ENCODE measurements around the gene PSRC1. TPM values are rescaled to one million over a fixed set of nuclear protein-coding genes. Genes with fewer than 3 reads are reported as not detected.

PSRC1 gene
- total RNA-seq, 4 donors from 2014 or later, result 1.9 to 18.0 (median 4.4) TPM

- no peak overlapping the region for H3K27ac ChIP-seq
- WGBS, 2 donors (ENCODE audit: low coverage in 1 of 2), result 81 to 92% methylated on average over 2 to 5 of the region's 5 CpGs
- intact Hi-C loops (cut with DNase I; ENCODE audit: low total_unique reads), result no loop called here
These were observed 27.3 kb downstream of the PSRC1 start for GRCh38 chr1:109255678-109256077.

GRCh38 chr1:109255097-109255651, 27.8 kb downstream of the PSRC1 start:
- DNase-seq, result no peak
- TF ChIP-seq CTCF (IDR thresholded peaks at IDR 0.05) (no peak), POLR2A (IDR thresholded peaks at IDR 0.05) (no peak), POLR2AphosphoS5 (IDR thresholded peaks at IDR 0.05) (no peak), EP300 (IDR thresholded peaks at IDR 0.05; ENCODE audit: low read depth) (no peak)
- peaks cover 12 to 24% (median 17%) of the 10 kb centered on the region in 4 donors for H3K4me1 ChIP-seq
- no peak overlapping the region for H3K4me3 ChIP-seq
- H3K27ac ChIP-seq, result peak overlapping the region in 2 of 4 donors; percentile 63 to 83
- intact Hi-C loops (cut with DNase I; ENCODE audit: low total_unique reads) (no loop called here), in situ Hi-C loops (cut with MboI; ENCODE audit: low pct_ligation_motif_present in 1 of 4, low pct_unique_long_range_greater_than_20kb in 1 of 4, low sequenced_read_pairs in 3 of 4) (no loop called here)
- WGBS, 2 donors (ENCODE audit: low coverage in 1 of 2), result 69 to 79% methylated on average over 6 to 15 of the region's 15 CpGs
- H3K27me3 ChIP-seq, result no peaks in the 10 kb centered on the region
- no peaks in the 10 kb centered on the region for H3K36me3 ChIP-seq
- no peaks in the 10 kb centered on the region for H3K9me3 ChIP-seq

More at GRCh38 chr1:109255678-109256077, 27.3 kb downstream of the PSRC1 start:
- TF ChIP-seq EP300 (IDR thresholded peaks at IDR 0.05; ENCODE audit: low read depth), result no peak
- no peak for TF ChIP-seq POLR2A (IDR thresholded peaks at IDR 0.05)
- no peak for TF ChIP-seq CTCF (IDR thresholded peaks at IDR 0.05)
- no peak for TF ChIP-seq POLR2AphosphoS5 (IDR thresholded peaks at IDR 0.05)
- in situ Hi-C loops (cut with MboI; ENCODE audit: low pct_ligation_motif_present in 1 of 4, low pct_unique_long_range_greater_than_20kb in 1 of 4, low sequenced_read_pairs in 3 of 4), result no loop called here
- no peaks in the 10 kb centered on the region for H3K27me3 ChIP-seq
- peaks cover 9 to 19% (median 14%) of the 10 kb centered on the region in 4 donors for H3K4me1 ChIP-seq
- no peak overlapping the region for H3K4me3 ChIP-seq
- H3K9me3 ChIP-seq, result no peaks in the 10 kb centered on the region
- no peaks in the 10 kb centered on the region for H3K36me3 ChIP-seq
- DNase-seq, result no peak

- DNase-seq, result no peak
- no peaks in the 10 kb centered on the region for H3K27me3 ChIP-seq
- H3K9me3 ChIP-seq, result no peaks in the 10 kb centered on the region
- H3K4me3 ChIP-seq, result no peak overlapping the region
- H3K36me3 ChIP-seq, result no peaks in the 10 kb centered on the region
- peaks cover 15 to 26% (median 19%) of the 10 kb centered on the region in 4 donors for H3K4me1 ChIP-seq
- in situ Hi-C loops (cut with MboI; ENCODE audit: low pct_ligation_motif_present in 1 of 4, low pct_unique_long_range_greater_than_20kb in 1 of 4, low sequenced_read_pairs in 3 of 4), result no loop called here
- no peak for TF ChIP-seq EP300 (IDR thresholded peaks at IDR 0.05; ENCODE audit: low read depth)
- no peak for TF ChIP-seq POLR2AphosphoS5 (IDR thresholded peaks at IDR 0.05)
- TF ChIP-seq POLR2A (IDR thresholded peaks at IDR 0.05), result no peak
- no peak for TF ChIP-seq CTCF (IDR thresholded peaks at IDR 0.05)
- WGBS, 2 donors (ENCODE audit: low coverage in 1 of 2), result 74% methylated on average over 7 of the region's 7 CpGs; no CpG with 5 or more reads in 1 of the 2 donors
- intact Hi-C loops (cut with DNase I; ENCODE audit: low total_unique reads), result no loop called here
- peak overlapping the region in 2 of 4 donors; percentile 63 to 83 for H3K27ac ChIP-seq
These were observed 28.3 kb downstream of the PSRC1 start for GRCh38 chr1:109254621-109255096.

DNA sequence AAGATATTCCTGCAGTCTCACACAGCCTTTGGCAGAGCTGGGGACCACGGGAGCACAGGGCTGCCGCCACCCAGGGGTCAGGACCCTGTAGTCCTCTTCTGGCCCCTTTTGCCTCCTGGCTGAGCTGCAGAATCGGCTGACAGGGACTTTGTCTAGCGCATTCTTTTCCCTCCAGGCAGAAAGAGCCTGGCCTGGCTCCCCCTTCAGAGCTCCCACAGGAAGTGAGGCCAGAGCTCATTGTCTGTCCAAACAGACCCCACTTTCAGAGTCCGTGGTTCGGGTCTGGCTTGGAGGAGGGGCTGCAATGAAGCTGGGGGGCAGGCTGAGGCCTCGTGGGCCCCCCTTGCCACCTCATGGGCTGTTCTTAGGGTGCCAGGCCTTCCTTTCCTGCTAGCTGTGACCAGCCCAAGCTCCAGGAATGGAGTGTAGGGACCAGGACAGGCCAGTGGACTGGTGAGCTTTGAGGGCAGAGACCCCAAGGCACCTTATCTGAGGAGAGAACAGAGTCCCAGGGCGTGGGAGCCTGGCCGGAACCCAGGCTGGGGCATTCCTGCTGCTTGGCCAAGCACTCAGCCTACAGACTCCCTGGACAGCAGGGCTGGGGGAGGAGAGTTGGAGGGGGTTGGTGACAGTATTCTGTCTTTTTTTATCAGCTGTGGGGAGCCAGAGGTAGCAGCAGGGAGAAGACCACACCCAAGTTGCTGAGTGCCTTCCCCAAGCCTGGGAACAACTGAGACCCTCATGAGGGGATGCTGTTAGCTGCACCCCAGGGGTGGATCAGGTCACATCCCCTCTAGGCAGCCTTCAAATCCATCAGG, 28.9 kb downstream of the PSRC1 start:
- Histone ChIP-seq H3K4me3 (no peak overlapping the region), H3K36me3 (no peaks in the 10 kb centered on the region), H3K27me3 (no peaks in the 10 kb centered on the region), H3K4me1 (peaks cover 17 to 27% (median 22%) of the 10 kb centered on the region in 4 donors), H3K9me3 (no peaks in the 10 kb centered on the region), H3K27ac (peak overlapping the region; percentile 43 to 83 (median 56))
- DNase-seq, result no peak
- TF ChIP-seq POLR2A (IDR thresholded peaks at IDR 0.05) (no peak), POLR2AphosphoS5 (IDR thresholded peaks at IDR 0.05) (no peak), EP300 (IDR thresholded peaks at IDR 0.05; ENCODE audit: low read depth) (no peak), CTCF (IDR thresholded peaks at IDR 0.05) (no peak)
- intact Hi-C loops (cut with DNase I; ENCODE audit: low total_unique reads) (no loop called here), in situ Hi-C loops (cut with MboI; ENCODE audit: low pct_ligation_motif_present in 1 of 4, low pct_unique_long_range_greater_than_20kb in 1 of 4, low sequenced_read_pairs in 3 of 4) (no loop called here)
- 52% methylated on average over 8 of the region's 9 CpGs; no CpG with 5 or more reads in 1 of the 2 donors for WGBS, 2 donors (ENCODE audit: low coverage in 1 of 2)

Data from transverse colon (tissue), 4 donors.